ENCODE results near the gene PI4KA. TPM values are rescaled to one million over a fixed set of nuclear protein-coding genes. Genes with fewer than 3 reads are reported as not detected.
"Not testable (repeated sequence)": the region's sequence is repeated elsewhere in the genome, so short reads cannot be mapped to it uniquely, and the experiment has no call there.

PI4KA gene
- total RNA-seq, 1 experiment from 2014 or later, result 71.6 TPM

DNA sequence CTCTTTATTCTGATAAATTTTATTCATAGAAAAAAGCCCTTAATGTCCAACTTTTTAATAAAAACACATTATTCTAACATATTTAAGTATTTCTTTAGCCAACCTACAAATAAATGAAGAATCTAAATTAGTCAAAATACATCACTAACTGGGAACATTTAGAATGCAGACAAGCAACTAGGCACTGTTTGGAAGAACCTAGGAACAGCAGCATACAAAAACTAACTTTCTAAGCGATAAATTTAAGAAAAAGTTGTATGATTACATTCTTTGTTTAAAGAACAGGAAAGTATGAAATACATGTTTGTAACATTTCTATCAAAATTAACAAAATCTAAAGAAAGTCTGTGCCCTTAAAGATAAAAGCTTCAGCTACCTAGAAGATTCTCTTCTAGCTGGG, 35.3 kb downstream of the PI4KA start:
- ChIA-PET POLR2A (ENCODE audit: low non-redundant PET) (no interaction called here), CTCF (no interaction called here)
- intact Hi-C loops (cut with micrococcal nuclease; ENCODE audit: unreplicated experiment), result no loop called here

DNA sequence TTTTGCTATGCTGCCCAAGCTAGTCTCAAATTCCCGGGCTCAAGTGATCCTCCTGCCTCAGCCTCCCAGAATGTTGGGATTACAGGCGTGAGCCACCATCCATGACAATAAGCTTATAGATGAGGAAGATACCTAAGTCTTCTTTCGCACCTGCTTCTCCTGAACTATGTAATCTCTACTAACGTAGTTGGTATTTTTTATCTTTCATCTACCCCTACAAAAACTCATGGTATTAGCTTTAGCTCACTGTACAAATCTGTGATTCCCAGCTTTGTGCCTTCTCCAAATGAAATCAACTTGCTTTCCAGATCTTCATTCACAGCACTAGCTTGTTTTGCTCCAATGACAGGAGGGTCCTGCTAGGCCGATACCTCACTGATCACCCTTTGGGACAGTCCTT, 36.4 kb downstream of the PI4KA start:
- Histone ChIP-seq H3K27ac (ENCODE audit: low read depth, low read length, poor library complexity, severe bottlenecking) (no peak overlapping the region), H3K9me3 (ENCODE audit: low read depth, low read length, poor library complexity, severe bottlenecking) (no peaks in the 10 kb centered on the region), H3K36me3 (ENCODE audit: insufficient read depth, low read length, poor library complexity, severe bottlenecking) (no peaks in the 10 kb centered on the region), H3K4me1 (ENCODE audit: insufficient read depth, low read length, poor library complexity, severe bottlenecking) (no peaks in the 10 kb centered on the region), H3K4me3 (ENCODE audit: low read depth, low read length, poor library complexity, severe bottlenecking) (no peak overlapping the region), H3K27me3 (replicated peaks; ENCODE audit: insufficient read depth, low read depth, low read length, poor library complexity) (no peaks in the 10 kb centered on the region)
- intact Hi-C loops (cut with micrococcal nuclease; ENCODE audit: unreplicated experiment), result no loop called here
- no peak for TF ChIP-seq EZH2 (IDR thresholded peaks at IDR 0.05; ENCODE audit: borderline replicate concordance, low read depth, low read length, poor library complexity, severe bottlenecking)
- TF ChIP-seq, protein P1, sequence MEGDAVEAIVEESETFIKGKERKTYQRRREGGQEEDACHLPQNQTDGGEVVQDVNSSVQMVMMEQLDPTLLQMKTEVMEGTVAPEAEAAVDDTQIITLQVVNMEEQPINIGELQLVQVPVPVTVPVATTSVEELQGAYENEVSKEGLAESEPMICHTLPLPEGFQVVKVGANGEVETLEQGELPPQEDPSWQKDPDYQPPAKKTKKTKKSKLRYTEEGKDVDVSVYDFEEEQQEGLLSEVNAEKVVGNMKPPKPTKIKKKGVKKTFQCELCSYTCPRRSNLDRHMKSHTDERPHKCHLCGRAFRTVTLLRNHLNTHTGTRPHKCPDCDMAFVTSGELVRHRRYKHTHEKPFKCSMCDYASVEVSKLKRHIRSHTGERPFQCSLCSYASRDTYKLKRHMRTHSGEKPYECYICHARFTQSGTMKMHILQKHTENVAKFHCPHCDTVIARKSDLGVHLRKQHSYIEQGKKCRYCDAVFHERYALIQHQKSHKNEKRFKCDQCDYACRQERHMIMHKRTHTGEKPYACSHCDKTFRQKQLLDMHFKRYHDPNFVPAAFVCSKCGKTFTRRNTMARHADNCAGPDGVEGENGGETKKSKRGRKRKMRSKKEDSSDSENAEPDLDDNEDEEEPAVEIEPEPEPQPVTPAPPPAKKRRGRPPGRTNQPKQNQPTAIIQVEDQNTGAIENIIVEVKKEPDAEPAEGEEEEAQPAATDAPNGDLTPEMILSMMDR (conservative IDR thresholded peaks at IDR 0.05; ENCODE audit: low read depth, low read length), result no peak
- no peak for DNase-seq (ENCODE audit: low spot score)
- no TSS peak for BruUV-seq (replicated peaks)
- ChIA-PET POLR2A (ENCODE audit: low non-redundant PET) (no interaction called here), CTCF (interaction anchor here (0.6 kb wide), 1 partner anchor 29 kb away, joined by 4 read pairs; no protein-coding TSS in a partner anchor)

More for the DNA sequence above, 35.3 kb downstream of the PI4KA start:
- no peak for TF ChIP-seq EZH2 (IDR thresholded peaks at IDR 0.05; ENCODE audit: borderline replicate concordance, low read depth, low read length, poor library complexity, severe bottlenecking)
- TF ChIP-seq, protein P1 (conservative IDR thresholded peaks at IDR 0.05; ENCODE audit: low read depth, low read length), result no peak
- Histone ChIP-seq H3K9me3 (ENCODE audit: low read depth, low read length, poor library complexity, severe bottlenecking) (no peaks in the 10 kb centered on the region), H3K4me3 (ENCODE audit: low read depth, low read length, poor library complexity, severe bottlenecking) (no peak overlapping the region), H3K4me1 (ENCODE audit: insufficient read depth, low read length, poor library complexity, severe bottlenecking) (no peaks in the 10 kb centered on the region), H3K36me3 (ENCODE audit: insufficient read depth, low read length, poor library complexity, severe bottlenecking) (no peaks in the 10 kb centered on the region), H3K27ac (ENCODE audit: low read depth, low read length, poor library complexity, severe bottlenecking) (no peak overlapping the region), H3K27me3 (replicated peaks; ENCODE audit: insufficient read depth, low read depth, low read length, poor library complexity) (no peaks in the 10 kb centered on the region)
- DNase-seq (ENCODE audit: low spot score), result no peak
- no TSS peak for BruUV-seq (replicated peaks)

DNA sequence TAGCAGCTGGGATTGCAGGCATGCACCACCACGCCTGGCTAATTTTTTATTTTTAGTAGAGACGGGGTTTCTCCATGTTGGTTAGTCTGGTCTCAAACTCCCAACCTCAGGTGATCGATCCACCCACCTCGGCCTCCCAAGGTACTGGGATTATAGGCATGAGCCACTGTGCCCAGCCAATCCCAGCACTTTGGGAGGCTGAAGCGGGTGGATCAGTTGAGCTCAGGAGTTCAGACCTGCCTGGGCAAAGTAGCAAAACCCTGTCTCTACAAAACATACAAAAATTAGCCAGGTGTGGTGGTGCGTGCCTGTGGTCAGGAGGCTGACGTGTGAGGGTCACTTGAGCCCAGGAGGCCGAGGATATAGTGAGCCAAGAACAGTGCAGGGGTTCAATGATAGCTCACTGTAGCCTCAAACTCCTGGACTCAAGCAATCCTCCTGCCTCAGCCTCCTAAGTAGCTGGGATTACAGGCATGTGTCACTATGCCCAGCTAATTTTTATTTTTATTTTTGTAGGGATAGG, 36.8 kb downstream of the PI4KA start:
- DNase-seq (ENCODE audit: low spot score); intact Hi-C loops (cut with micrococcal nuclease; ENCODE audit: unreplicated experiment); H3K27me3 ChIP-seq (replicated peaks; ENCODE audit: insufficient read depth, low read depth, low read length, poor library complexity); H3K4me3 ChIP-seq (ENCODE audit: low read depth, low read length, poor library complexity, severe bottlenecking); H3K4me1 ChIP-seq (ENCODE audit: insufficient read depth, low read length, poor library complexity, severe bottlenecking); H3K27ac ChIP-seq (ENCODE audit: low read depth, low read length, poor library complexity, severe bottlenecking); BruUV-seq (replicated peaks); H3K36me3 ChIP-seq (ENCODE audit: insufficient read depth, low read length, poor library complexity, severe bottlenecking); POLR2A ChIA-PET (ENCODE audit: low non-redundant PET); H3K9me3 ChIP-seq (ENCODE audit: low read depth, low read length, poor library complexity, severe bottlenecking): not testable (repeated sequence)
- CTCF ChIA-PET, result interaction anchor here (0.6 kb wide), 1 partner anchor 29 kb away, joined by 4 read pairs; no protein-coding TSS in a partner anchor

DNA sequence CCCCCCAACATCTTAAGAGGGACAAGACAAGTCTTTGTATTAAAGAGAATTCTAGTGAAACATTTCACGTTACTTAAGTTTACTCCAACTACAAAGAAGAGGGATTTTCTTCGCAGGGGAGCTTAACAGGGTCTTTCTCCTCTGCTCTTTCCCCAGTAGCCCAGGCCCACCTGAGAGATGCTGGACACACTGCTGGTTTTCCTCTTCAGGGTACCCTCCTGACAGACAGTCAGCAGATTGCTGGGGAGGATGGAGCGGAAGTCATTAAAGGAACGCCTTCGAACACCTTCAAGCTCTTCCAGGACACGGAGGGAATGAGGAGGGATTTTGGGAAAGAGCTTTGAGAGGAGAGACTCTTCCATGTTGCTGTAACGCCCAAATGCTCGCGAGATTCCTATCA, 39.1 kb downstream of the PI4KA start:
- CTCF ChIA-PET, result no interaction called here
- no peak overlapping the region for H3K27ac ChIP-seq (ENCODE audit: low read depth, low read length, poor library complexity, severe bottlenecking)
- TF ChIP-seq, protein P1 (conservative IDR thresholded peaks at IDR 0.05; ENCODE audit: low read depth, low read length), result no peak
- no peak for TF ChIP-seq EZH2 (IDR thresholded peaks at IDR 0.05; ENCODE audit: borderline replicate concordance, low read depth, low read length, poor library complexity, severe bottlenecking)
- no peak overlapping the region for H3K4me3 ChIP-seq (ENCODE audit: low read depth, low read length, poor library complexity, severe bottlenecking)
- BruUV-seq (replicated peaks), result no TSS peak
- no peak for DNase-seq (ENCODE audit: low spot score)
- POLR2A ChIA-PET (ENCODE audit: low non-redundant PET), result no interaction called here
- intact Hi-C loops (cut with micrococcal nuclease; ENCODE audit: unreplicated experiment), result no loop called here
- H3K27me3 ChIP-seq (replicated peaks; ENCODE audit: insufficient read depth, low read depth, low read length, poor library complexity), result no peaks in the 10 kb centered on the region
- no peaks in the 10 kb centered on the region for H3K4me1 ChIP-seq (ENCODE audit: insufficient read depth, low read length, poor library complexity, severe bottlenecking)
- H3K36me3 ChIP-seq (ENCODE audit: insufficient read depth, low read length, poor library complexity, severe bottlenecking), result no peaks in the 10 kb centered on the region
- no peaks in the 10 kb centered on the region for H3K9me3 ChIP-seq (ENCODE audit: low read depth, low read length, poor library complexity, severe bottlenecking)
